Heart right ventricle (tissue), 16 donors: ENCODE measurements around the gene GRID1. TPM values are rescaled to one million over a fixed set of nuclear protein-coding genes. Genes with fewer than 3 reads are reported as not detected.

Experiments used
- ATAC-seq, 8 donors: fragments of 200-7000 bp; cut with Tn5 transposase; one replicate each; pipeline ENCODE4 v1.9.1; 2020; ENCODE audit warnings: mild to moderate bottlenecking in 8 of 8, moderate library complexity in 8 of 8, moderate number of reproducible peaks in 1 of 8
- DNase-seq, 2 donors: peaks; one replicate each; pipeline ENCODE4 v3.0.0-alpha.2; 2020
- H3K27ac ChIP-seq, 10 donors: fragments of 200-600 bp; sonication (generic) in 2 of 10; one replicate each; pipeline versions ENCODE4 v1.5.0 to v1.8.0; 2020 to 2022; ENCODE audit warnings: mild to moderate bottlenecking in 3 of 10
- H3K27me3 ChIP-seq, 7 donors: fragments of 200-600 bp; one replicate each; pipeline ENCODE4 v1.8.0; 2021 to 2022; ENCODE audit warnings: mild to moderate bottlenecking in 2 of 7
- H3K36me3 ChIP-seq, 9 donors: fragments of 200-600 bp; sonication (generic) in 1 of 9; one replicate each; pipeline versions ENCODE4 v1.5.0 to v1.8.0; 2020 to 2022; ENCODE audit warnings: mild to moderate bottlenecking in 2 of 9
- H3K4me1 ChIP-seq, 9 donors: fragments of 200-600 bp; sonication (generic) in 1 of 9; one replicate each; pipeline versions ENCODE4 v1.5.0 to v1.8.0; 2020 to 2022; ENCODE audit warnings: mild to moderate bottlenecking in 4 of 9
- H3K4me3 ChIP-seq, 10 donors: fragments of 200-600 bp; sonication (generic) in 2 of 10; one replicate each; pipeline versions ENCODE4 v1.5.0 to v1.8.0; 2020 to 2022; ENCODE audit warnings: mild to moderate bottlenecking in 7 of 10, moderate library complexity in 2 of 10
- H3K9me3 ChIP-seq, 11 donors: fragments of 200-600 bp in 10 of 11; sonication (generic) in 2 of 11; one replicate each; pipeline versions ENCODE4 v1.5.0 to v1.8.0; 2013 to 2022; ENCODE audit warnings: mild to moderate bottlenecking in 2 of 11, control low read depth in 1 of 11, moderate library complexity in 1 of 11
- CTCF ChIP-seq, 9 donors: fragments of 200-600 bp; sonication (generic) in 2 of 9; IDR thresholded peaks; one replicate each; pipeline versions ENCODE4 v1.5.0 to v1.8.0; 2021 to 2022; ENCODE audit warnings: antibody characterized with exemption in 9 of 9, mild to moderate bottlenecking in 5 of 9, moderate library complexity in 1 of 9
- WGBS, 2 donors: extraction: QIAGEN DNeasy Blood & Tissue Kit; methylation state at CpG; one replicate each; pipeline ENCODE4 v1.1.7; 2013; ENCODE audit warnings: inconsistent platforms in 1 of 2; 5-methylcytosine and 5-hydroxymethylcytosine counted together
- intact Hi-C, 10 donors: fragments of 100-400 bp; cut with DNase I; formaldehyde crosslinking; loops; one replicate each; pipeline versions ENCODE4 v1.11.1 to v1.14.2; 2022
- polyA plus RNA-seq, 2 donors: library from polyadenylated mRNA; stranded (reverse); fragments of 200-250 nt; gene quantifications; one replicate each; pipeline ENCODE4 v1.2.3, GENCODE V29; 2013
- total RNA-seq, 10 donors: library from RNA; stranded (reverse); fragmentation: NEBNext Ultra II Directional in 3 of 10; extraction: Animal tissue kit (Norgen Biotek cat#: 25700) in 3 of 10; gene quantifications; one replicate each; pipeline versions ENCODE4 v1.2.1 to v1.2.4, GENCODE V29; 2021 to 2023
- donor health status: Arrhythmogenic right ventricular cardiomyopathy.
- donor health status: ischemic (EF 13 %, LVEDD 7.1; RV severe dilation, severe dysfunction).
- donor health status: healthy with polysubstance abuse.
- donor health status: DM: no; HTN: yes; CAD: no.
- donor health status: DM: no; HTN: no; CAD: no.
- donor health status: ischemic (EF 25% LVEDD 6.9; RV normal size, moderate dysfunction).
- donor health status: ischemic (EF 25% LVEDD 5.7; RV mildly dilated, moderate dysfunction).
- donor health status: healthy.
- donor health status: DM: yes; HTN: yes; CAD: no.
- donor health status: Ischemic cardiomyopathy.
- donor health status: ischemic (EF 35%, LVEDD 5.7; RV mildly dilated, moderate dysfunction).
- donor health status: nonischemic (EF 11% LVEDD 7.7; RV severe dilation, severe dysfunction).
- donor health status: DM: yes; HTN: yes; CAD: no.
- donor health status: PGD.
- donor health status: ischemic (EF 29% LVEDD 5.4; RV normal size, mild dysfunction).
- donor health status: nonischemic (EF 23%, LVEDD 6.1; RV moderate dilation, normal function).

The GRID1 gene
- total and polyA plus RNA-seq, 12 donors, result 0.44 to 3.4 (median 1.5) TPM

- intact Hi-C loops, result no loop called here
- peaks cover 0 to 4% (median 0%) of the 10 kb centered on the region in 7 donors for H3K27me3 ChIP-seq
- H3K4me3 ChIP-seq, result no peak overlapping the region
- no peaks in the 10 kb centered on the region for H3K36me3 ChIP-seq
- no peak overlapping the region for H3K27ac ChIP-seq
- 87 to 91% methylated on average over 3 of the region's 3 CpGs for whole genome bisulfite sequencing, 2 donors
- DNase-seq, result no peak
- no peak for TF ChIP-seq CTCF (IDR thresholded peaks at IDR 0.05)
- peaks cover 0 to 16% (median 3%) of the 10 kb centered on the region in 9 donors for H3K4me1 ChIP-seq
- H3K9me3 ChIP-seq, result no peaks in the 10 kb centered on the region
- ATAC-seq, result no peak
Observed at GRCh38 chr10:85914720-85915119, 451.9 kb downstream of the GRID1 start.

DNA sequence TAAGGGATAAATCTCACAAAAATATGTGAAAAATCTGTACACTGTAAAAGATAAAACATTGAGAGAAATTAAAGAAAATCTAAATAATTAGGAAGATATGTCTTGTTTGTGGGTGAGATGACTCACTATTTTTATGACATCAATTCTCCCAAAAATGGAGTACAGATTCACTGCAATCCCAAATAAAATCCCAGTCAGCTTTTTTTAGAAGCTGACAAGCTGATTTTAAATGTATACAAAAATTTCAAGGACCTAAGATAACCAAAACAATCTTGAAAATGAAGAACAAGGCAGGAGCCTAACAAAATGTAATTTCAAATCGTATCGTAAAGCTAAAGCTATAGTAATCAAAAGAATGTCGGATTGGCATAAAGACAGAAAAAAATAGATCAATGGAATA lies 458.1 kb downstream of the GRID1 start:
- 81 to 84% methylated on average over 3 of the region's 3 CpGs for WGBS, 2 donors
- Histone ChIP-seq H3K36me3 (no peaks in the 10 kb centered on the region), H3K4me3 (no peak overlapping the region), H3K4me1 (no peaks in the 10 kb centered on the region), H3K9me3 (no peaks in the 10 kb centered on the region), H3K27me3 (no peaks in the 10 kb centered on the region), H3K27ac (no peak overlapping the region)
- no peak for DNase-seq
- intact Hi-C loops, result no loop called here
- no peak for TF ChIP-seq CTCF (IDR thresholded peaks at IDR 0.05)
- no peak for ATAC-seq

DNA sequence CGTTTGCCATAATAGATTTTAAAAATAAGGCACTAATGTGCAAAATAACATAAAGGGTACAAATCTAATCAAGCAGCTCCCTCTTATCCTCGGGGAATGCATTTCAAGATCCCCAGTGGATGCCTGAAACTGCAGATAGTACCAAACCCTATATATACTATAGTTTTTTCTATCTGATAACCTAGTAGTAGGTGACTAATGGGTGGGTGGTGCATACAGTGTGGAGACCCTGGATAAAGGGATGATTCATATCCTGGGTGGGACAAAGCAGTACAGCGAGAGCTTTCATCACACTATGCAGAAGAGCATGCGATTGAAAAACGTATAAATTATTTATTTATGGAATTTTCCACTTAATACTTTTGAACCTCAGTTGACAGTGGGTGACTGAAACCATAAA lies 464.5 kb downstream of the GRID1 start:
- Histone ChIP-seq H3K36me3 (no peaks in the 10 kb centered on the region), H3K4me3 (no peak overlapping the region), H3K9me3 (no peaks in the 10 kb centered on the region), H3K27me3 (peaks cover 0 to 3% (median 0%) of the 10 kb centered on the region in 7 donors), H3K27ac (no peak overlapping the region), H3K4me1 (no peaks in the 10 kb centered on the region)
- no peak for DNase-seq
- WGBS, 2 donors, result 69 to 81% methylated on average over 5 of the region's 5 CpGs
- intact Hi-C loops, result no loop called here
- no peak for TF ChIP-seq CTCF (IDR thresholded peaks at IDR 0.05)
- ATAC-seq, result no peak

DNA sequence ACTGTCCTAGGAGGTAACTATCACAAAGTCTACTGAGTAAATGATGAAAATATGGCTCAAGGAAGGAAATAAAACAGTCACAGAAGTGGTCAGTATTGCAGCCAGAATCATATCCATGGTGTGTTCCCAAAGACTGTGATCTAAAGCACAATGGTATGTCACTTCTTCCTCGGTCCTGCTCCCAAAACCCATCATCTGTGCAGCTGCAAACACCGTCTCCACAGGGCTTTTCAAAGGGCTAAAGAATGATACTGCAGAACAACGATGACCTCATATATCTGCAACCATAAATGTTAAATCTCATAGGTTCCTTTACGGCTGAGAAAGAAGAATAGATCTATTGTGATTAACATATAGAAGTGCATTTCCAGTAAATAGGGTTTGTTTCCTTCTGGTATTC lies 465.0 kb downstream of the GRID1 start:
- ATAC-seq, result no peak

More for the DNA sequence above, 465.0 kb downstream of the GRID1 start:
- Histone ChIP-seq H3K4me3 (no peak overlapping the region), H3K27ac (no peak overlapping the region), H3K4me1 (no peaks in the 10 kb centered on the region), H3K36me3 (no peaks in the 10 kb centered on the region), H3K9me3 (no peaks in the 10 kb centered on the region), H3K27me3 (peaks cover 0 to 3% (median 0%) of the 10 kb centered on the region in 7 donors)
- DNase-seq, result no peak
- intact Hi-C loops, result no loop called here
- WGBS, 2 donors, result 75 to 80% methylated on average over 4 of the region's 4 CpGs
- TF ChIP-seq CTCF (IDR thresholded peaks at IDR 0.05), result no peak
